Breast epithelium (tissue), 3 donors: Measurements from ENCODE around the gene REXO4.
"Not testable (repeated sequence)": the region's sequence is repeated elsewhere in the genome, so short reads cannot be mapped to it uniquely, and the experiment has no call there.

Experiments
- POLR2A ChIP-seq: fragments of 450-650 bp; IDR thresholded peaks from one replicate; pipeline ENCODE4 v1.6.1; 2016; ENCODE audit warnings: antibody characterized with exemption, mild to moderate bottlenecking, moderate library complexity
- TF ChIP-seq, protein P1 (sequence below), 3 donors: fragments of 450-650 bp; IDR thresholded peaks; one replicate each; pipeline ENCODE4 v1.5.1; 2016 to 2017; ENCODE audit warnings: antibody characterized with exemption in 3 of 3, mild to moderate bottlenecking in 3 of 3, moderate library complexity in 3 of 3

DNA sequence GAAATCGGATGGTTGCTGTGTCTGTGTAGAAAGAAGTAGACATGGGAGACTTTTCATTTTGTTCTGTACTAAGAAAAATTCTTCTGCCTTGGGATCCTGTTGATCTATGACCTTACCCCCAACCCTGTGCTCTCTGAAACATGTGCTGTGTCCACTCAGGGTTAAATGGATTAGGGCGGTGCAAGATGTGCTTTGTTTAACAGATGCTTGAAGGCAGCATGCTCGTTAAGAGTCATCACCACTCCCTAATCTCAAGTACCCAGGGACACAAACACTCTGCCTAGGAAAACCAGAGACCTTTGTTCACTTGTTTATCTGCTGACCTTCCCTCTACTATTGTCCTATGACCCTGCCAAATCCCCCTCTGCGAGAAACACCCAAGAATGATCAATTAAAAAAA is 26.4 kb downstream of the REXO4 start:
- TF ChIP-seq, protein P1, sequence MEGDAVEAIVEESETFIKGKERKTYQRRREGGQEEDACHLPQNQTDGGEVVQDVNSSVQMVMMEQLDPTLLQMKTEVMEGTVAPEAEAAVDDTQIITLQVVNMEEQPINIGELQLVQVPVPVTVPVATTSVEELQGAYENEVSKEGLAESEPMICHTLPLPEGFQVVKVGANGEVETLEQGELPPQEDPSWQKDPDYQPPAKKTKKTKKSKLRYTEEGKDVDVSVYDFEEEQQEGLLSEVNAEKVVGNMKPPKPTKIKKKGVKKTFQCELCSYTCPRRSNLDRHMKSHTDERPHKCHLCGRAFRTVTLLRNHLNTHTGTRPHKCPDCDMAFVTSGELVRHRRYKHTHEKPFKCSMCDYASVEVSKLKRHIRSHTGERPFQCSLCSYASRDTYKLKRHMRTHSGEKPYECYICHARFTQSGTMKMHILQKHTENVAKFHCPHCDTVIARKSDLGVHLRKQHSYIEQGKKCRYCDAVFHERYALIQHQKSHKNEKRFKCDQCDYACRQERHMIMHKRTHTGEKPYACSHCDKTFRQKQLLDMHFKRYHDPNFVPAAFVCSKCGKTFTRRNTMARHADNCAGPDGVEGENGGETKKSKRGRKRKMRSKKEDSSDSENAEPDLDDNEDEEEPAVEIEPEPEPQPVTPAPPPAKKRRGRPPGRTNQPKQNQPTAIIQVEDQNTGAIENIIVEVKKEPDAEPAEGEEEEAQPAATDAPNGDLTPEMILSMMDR (IDR thresholded peaks at IDR 0.05): not testable (repeated sequence)
- not testable (repeated sequence) for TF ChIP-seq POLR2A
